Stimulated activated CD8-positive, alpha-beta memory T cell treated with anti-CD3 and anti-CD28 coated beads, Interleukin-7, amount 100 ng/mL, for 1 hour (primary cell): Measurements from ENCODE around the gene ROBO2.

ENCODE experiments used
- DNase-seq, 2 donors: peaks; one replicate each; pipeline ENCODE4 v3.0.0-alpha.2; 2020; ENCODE audit warnings: low read depth in 2 of 2

Gene ROBO2

GRCh38 chr3:77411334-77411733 is 371.4 kb downstream of the ROBO2 start:
- no peak for DNase-seq

GRCh38 chr3:77412021-77412438 is 372.1 kb downstream of the ROBO2 start:
- no peak for DNase-seq

GRCh38 chr3:77412584-77412983 is 372.7 kb downstream of the ROBO2 start:
- no peak for DNase-seq

DNA sequence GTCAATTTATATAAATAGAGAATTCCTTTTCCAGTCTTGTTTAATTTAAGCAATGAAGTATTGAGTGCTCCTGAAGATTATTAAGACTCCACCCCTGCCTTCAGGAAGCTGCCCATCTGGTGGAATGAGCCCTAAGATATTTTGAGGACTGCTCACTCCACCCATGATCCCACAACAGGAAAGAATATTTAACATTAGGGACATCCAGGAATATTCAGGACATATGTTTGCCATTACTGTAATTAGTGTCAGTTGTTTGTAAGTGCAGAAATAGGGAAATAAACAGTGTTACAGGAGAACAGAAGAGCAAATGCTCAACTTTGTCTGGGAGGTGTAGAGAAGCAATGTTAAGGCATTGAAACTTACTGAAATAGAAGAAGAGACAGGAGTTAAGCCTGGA is 375.0 kb downstream of the ROBO2 start:
- DNase-seq: no peak

DNA sequence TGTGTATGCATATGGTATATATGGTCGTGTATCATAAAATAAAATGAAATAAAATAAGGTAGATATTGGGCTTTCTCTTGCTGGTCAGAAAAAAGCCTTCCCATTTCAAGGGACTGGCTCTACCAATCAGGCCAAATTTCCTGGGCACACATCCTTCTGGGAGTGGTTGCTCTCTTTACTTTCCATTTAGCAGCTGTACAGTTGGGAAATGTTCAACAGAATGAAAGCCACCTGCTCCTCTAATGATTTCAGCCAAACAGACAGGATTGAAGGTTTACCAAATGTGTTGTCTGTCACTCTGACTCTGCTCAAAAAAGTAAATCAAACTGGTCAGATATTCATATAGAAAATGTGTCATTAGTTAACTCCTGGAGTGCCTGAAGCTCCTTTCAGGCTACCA is 380.4 kb downstream of the ROBO2 start:
- DNase-seq: no peak

GRCh38 chr3:77421916-77422315 is 382.0 kb downstream of the ROBO2 start:
- no peak for DNase-seq

DNA sequence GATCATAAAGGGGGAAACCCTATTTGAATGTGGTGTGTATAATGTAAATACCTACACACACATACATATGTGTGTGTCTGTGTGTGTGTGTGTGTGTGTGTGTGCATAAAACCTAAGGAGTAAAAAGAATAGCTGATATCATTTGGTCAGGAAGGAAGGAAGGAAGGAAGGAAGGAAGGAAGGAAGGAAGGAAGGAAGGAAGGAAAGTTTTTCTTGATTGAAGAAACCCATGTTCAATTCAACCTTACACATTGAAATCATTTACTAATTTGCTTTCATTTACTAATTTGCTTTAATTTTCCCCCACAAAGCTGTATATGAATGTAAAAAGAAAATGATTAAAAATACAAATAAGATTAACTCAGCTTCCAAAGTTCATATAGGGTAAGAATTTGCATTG is 386.6 kb downstream of the ROBO2 start:
- no peak for DNase-seq

DNA sequence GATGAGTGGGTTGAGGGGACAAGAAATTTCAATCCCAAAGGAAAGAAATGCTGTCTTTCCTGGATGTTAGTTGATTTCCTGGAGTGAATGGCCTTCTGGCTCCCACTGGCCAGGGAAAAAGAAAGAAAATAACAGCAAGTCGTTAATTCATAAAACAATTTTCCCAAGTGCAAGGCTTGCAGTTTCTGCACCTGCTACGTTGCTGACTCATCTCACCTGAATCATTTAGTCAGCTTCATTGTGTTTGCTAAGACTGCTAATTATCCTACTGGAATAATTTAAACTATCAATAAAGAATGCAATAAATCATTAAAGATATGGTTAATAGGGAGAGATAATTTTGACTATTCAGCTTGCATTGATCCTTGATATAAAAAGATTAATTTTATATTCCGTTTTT is 387.6 kb downstream of the ROBO2 start:
- DNase-seq: no peak

DNA sequence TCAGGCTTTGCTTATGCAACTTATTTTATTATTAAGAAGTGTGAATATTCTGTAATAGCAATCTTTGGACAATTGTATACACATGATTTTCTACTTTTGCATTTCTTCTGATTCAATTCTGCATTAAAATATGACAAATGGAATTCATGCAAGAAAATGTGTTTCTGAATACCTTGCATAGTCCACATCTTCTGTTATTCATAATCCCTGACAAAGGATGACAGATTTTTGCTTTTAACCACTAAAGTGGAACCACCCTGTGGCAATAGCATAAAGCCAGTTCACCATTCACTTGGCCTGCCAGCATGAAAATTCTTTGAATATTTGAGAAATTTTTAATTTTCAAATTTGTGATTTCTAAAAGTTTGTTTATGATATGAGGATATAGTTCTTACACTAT is 397.0 kb downstream of the ROBO2 start:
- DNase-seq: no peak

- no peak for DNase-seq
Observed at GRCh38 chr3:77446084-77446483, 406.2 kb downstream of the ROBO2 start.

GRCh38 chr3:77446761-77447160 is 406.9 kb downstream of the ROBO2 start:
- DNase-seq: no peak

DNA sequence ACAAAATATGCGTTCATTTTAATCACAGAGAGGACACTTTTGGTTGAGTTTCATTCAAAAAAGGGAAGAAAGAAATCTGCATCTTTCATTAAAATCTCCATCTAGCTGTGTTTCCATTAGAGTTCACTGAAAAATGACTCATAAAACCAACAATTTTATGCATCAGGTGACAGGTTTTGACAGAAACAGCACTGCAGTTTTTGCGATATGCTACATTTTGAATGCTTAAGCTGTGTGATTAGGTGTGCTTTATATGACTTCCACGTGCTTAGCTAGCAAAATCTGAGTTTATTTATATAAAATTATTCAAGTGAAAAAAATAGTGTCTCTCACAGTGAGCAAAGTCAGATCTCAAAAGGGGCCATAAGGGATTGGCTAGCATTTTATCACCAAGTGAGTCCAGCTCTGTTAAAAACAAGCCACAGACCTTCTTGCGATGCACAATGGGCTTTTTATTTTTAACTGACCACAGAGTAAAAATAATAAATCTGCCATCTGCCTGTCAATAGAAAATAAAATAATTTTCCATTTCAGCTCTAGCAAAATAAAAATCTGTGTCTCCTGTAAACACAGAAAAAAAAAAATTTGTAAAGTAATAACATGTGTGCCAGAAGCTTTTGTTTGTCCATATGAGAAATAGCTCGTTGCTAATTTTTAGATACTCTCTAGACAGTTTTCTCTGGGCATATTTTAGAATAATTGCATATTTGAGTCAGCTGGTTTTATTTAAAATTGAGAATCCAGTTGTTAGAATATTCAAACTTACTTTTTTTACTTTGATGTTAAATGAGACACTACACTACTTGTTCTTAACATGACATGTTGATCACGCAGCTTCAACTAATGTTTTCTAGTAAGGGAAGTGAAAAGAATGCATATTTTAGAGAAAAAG is 409.8 kb downstream of the ROBO2 start:
- no peak for DNase-seq

DNA sequence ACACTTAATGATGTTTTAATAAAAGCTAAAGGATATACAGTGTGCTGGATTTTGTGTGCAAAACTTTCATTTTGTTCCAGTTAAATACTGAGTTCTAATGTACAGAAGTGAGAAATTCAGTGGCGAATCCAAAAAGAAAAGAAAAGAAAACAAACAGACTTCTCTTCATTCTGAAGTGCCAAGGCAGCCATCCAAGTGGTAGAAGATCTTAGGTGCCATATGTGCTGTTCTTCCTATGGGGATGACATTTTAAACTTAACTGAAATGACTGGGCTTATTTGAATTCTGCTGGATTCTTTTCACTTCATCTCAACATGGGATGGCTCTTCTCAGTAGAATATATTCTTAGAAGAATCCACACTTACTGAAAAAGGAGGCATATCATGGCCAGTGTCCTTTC is 416.5 kb downstream of the ROBO2 start:
- no peak for DNase-seq

DNA sequence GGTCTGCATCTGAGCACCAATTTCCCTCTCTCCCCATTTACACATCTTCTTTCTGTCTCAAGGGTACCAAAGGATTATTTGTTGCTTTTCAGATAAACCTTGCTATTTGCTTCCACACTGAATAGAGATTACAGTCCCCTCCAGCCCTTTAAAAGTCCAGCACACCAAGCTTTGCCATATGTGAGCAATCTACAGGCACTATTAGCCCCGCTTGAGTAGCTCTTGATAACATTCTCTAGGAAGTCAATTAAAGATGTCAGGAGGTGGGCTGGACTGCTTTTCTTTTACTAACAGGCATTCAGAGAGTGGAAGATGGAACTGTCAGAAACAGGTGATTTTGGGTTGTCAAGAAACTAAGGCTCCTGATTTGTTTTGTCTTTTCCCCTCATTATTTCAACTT is 417.0 kb downstream of the ROBO2 start:
- DNase-seq: no peak

DNA sequence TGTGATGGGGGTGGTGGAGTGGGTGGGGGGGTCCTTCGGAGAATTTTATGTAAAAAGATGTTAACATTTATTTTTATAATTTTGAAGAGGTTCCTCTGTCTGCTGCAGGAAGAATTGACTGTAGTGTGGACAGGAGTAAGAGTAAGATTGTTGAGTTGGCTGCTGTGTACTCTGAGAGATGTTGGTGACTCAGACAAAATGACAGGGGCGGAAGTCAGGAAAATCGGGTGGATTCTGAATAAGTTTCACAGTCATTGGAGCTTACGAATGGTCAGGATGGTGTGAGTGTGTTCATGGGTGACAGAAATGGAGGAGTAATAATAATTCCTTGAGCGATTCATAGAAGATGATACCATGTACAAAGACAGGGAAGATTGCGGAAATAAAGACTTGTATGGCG is 420.0 kb downstream of the ROBO2 start:
- DNase-seq: no peak

- no peak for DNase-seq
Observed at GRCh38 chr3:77460326-77460725, 420.4 kb downstream of the ROBO2 start.

DNA sequence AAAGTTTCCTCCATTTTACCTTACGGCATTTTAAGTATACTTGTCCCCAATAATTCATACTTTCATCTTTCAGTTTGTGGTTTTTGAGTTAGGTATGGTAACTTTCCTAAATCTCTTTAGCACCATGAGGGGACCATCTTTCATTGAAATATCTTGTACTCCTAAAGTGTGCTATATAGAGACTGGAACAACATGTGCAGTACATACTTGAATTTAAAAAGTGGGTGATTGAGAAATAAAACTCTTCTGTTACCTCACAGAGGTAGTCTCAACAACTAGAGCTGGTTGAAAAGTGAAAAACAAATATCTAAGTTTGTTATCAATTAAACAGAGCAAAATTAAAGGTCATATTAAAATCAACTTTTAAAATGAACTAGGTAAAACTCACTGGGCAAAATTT is 423.1 kb downstream of the ROBO2 start:
- no peak for DNase-seq

DNA sequence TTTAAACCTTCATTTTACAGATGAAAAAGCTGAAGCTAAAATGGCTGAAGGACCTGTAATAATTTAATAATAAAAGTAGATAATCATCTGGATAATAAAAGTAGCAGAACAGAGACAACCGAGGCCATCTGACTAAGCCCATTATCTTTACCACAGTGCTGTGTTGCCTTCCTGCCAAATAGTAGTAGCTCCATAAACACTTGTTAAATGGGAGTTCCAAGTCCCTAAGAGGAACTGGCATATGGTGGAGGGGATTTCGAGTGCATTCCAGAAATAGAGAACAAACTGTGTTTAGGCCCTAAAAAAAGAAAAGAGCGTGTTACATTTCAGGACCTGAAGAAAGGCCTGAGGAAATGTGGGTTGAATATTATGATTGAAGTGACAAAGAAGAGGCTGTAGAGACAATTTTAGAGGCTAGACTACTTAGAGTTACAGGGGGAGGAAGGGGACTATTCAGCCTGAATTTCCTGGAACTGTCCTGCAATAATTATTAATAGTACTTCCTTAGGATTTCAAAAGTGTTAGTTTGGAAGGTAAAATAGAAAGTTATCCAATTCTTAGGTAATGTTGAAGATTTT is 424.3 kb downstream of the ROBO2 start:
- no peak for DNase-seq

DNA sequence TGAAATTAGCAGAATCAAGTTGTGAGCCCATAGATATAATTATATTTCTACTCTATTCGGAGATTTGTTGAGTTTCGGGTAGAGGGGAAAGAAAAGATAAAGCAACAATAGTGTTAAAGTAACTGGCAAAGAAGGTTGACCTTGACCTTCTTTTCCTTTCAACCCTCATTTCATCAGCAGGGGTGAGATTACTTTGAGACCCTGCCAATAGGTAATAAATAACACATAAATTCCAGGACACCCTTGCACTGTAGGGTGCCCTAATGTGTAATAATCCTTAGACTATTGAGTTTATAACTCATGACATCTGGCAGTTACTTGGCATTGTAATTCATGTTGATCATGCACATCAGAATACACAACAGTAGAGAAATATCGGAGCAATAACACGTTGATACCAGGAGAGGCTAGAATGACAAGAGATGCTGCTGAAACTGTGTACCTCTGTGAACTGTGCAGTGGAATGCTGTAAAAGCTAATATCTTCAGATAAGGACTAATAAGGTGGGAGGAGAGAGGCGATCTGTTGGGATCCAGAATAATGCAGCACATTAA is 426.7 kb downstream of the ROBO2 start:
- DNase-seq: no peak

DNA sequence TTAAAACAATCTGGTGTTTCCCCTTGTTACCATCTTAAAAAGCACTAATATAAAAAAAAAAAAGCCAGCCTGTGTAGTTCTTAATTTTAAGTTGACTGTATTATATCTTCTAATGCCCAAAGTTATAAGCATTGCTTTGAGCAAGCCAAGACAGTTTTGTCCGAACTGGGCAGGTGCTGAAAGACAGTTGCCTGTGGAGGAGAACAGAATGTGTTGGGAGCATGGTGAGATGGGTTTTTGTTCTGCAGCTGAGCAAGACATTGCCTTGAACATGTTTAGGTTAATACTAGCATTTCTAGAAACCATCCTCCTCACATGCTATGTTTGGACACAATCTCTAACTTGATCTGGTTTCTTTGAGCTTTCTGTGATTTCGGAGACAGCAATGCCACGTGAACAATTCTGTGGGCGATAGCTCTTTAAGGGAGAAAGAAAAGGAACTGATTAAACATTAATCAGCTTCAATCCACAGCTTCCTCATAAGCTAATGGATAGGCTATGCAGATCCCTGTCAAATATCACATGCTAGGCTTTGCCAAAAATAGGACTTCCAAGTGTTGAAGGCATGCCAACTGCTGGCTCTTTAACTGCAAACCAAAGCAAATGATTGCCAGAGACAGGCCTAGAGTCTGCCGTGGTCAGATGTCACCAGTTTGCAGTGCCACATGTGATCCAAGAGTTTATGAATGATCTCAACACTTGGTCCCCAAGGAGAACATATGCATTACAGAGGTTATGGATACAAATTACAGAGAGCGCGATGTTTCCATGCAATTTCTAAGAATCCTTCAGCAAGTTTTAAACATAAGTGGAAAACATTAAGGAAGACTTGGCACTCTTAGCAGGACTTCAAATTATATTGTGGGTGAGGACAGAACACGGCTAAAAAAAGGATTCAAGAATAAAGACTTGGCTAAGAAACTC is 428.1 kb downstream of the ROBO2 start:
- no peak for DNase-seq

DNA sequence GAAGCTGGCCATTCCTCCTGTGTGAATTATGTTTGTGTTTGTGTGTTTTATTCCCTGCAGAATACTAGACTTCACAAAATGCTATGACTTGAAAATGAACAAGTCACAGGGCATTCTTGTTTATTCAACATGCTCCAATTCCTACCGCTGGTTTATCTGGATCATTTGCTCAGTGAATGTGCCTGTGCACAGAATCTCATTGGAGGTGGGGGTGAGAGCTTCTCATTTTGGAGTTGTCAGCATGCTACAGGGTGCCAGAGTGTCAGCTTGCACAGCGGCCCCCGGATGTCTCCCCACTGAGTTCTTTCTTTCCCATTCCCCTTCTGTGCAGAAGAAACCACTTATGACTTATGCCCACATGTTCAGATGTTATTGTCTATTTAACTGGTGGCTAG is 428.7 kb downstream of the ROBO2 start:
- DNase-seq: no peak

DNA sequence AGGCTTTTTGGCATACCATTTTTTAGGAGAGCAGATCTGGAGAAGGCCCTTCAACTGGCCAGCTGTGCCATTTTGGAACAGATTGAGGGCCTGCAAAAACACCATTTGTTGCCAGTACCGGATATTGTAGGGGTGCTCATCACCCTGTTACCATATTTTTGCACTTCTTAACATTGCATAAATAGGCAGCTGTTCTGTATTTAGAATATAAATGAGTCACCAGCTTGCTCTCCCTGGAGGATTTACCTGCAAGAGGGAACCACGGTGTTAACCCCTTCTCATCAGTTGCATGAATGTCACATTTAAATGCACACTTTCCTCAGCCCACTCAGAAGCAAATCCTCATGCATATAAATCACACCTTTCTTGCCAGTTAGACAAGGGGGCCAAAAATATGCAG is 435.6 kb downstream of the ROBO2 start:
- no peak for DNase-seq
